Muscle layer of colon (tissue), 2 donors: ENCODE data around the gene EVA1C.

Source experiments
- H3K27ac ChIP-seq: one replicate; pipeline ENCODE4 v1.7.0; 2013; ENCODE audit warnings: low read depth, mild to moderate bottlenecking, low read length, moderate library complexity
- H3K27me3 ChIP-seq, 2 donors: one replicate each; pipeline ENCODE4 v1.7.0; 2013; ENCODE audit warnings: low read length in 2 of 2, mild to moderate bottlenecking in 2 of 2; ENCODE audit not compliant: insufficient read depth in 2 of 2, control insufficient read depth in 1 of 2
- H3K36me3 ChIP-seq: one replicate; pipeline ENCODE4 v1.7.0; 2013; ENCODE audit warnings: mild to moderate bottlenecking, low read length; ENCODE audit not compliant: insufficient read depth
- H3K4me1 ChIP-seq: one replicate; pipeline ENCODE4 v1.7.0; 2013; ENCODE audit warnings: mild to moderate bottlenecking, low read length; ENCODE audit not compliant: insufficient read depth
- H3K4me3 ChIP-seq, 2 donors: one replicate each; pipeline ENCODE4 v1.7.0; 2013; ENCODE audit warnings: low read length in 2 of 2, low read depth in 1 of 2, mild to moderate bottlenecking in 1 of 2, moderate library complexity in 1 of 2
- H3K9ac ChIP-seq: one replicate; pipeline ENCODE4 v1.7.0; 2013; ENCODE audit warnings: low read length
- H3K9me3 ChIP-seq: one replicate; pipeline ENCODE4 v1.7.0; 2013; ENCODE audit warnings: mild to moderate bottlenecking, low read length
- donor health status: abdominal sarcoma.
- donor health status: Adenocarcinoma of cecum.

Gene EVA1C

GRCh38 chr21:32413697-32414578, 1.4 kb downstream of the EVA1C start:
- Histone ChIP-seq H3K9me3 (no peaks in the 10 kb centered on the region), H3K4me3 (peak overlapping the region in 1 of 2 donors; percentile 84), H3K27ac (peak overlapping the region; percentile 99), H3K36me3 (peaks cover 6% of the 10 kb centered on the region), H3K27me3 (no peaks in the 10 kb centered on the region), H3K9ac (peak overlapping the region; percentile 87), H3K4me1 (peaks cover 34% of the 10 kb centered on the region)

- Histone ChIP-seq H3K27me3 (no peaks in the 10 kb centered on the region), H3K27ac (no peak overlapping the region), H3K9me3 (no peaks in the 10 kb centered on the region), H3K9ac (no peak overlapping the region), H3K36me3 (peaks cover 6% of the 10 kb centered on the region), H3K4me1 (peaks cover 34% of the 10 kb centered on the region), H3K4me3 (no peak overlapping the region)
Observed at GRCh38 chr21:32414579-32415358, 2.3 kb downstream of the EVA1C start.

GRCh38 chr21:32415451-32416398, 3.2 kb downstream of the EVA1C start:
- Histone ChIP-seq H3K4me3 (no peak overlapping the region), H3K9ac (no peak overlapping the region), H3K27me3 (no peaks in the 10 kb centered on the region), H3K36me3 (peaks cover 6% of the 10 kb centered on the region), H3K9me3 (no peaks in the 10 kb centered on the region), H3K4me1 (peaks cover 31% of the 10 kb centered on the region), H3K27ac (no peak overlapping the region)

- Histone ChIP-seq H3K9ac (no peak overlapping the region), H3K36me3 (peaks cover 6% of the 10 kb centered on the region), H3K4me1 (peaks cover 22% of the 10 kb centered on the region), H3K4me3 (no peak overlapping the region), H3K27me3 (no peaks in the 10 kb centered on the region), H3K27ac (no peak overlapping the region), H3K9me3 (no peaks in the 10 kb centered on the region)
Observed at GRCh38 chr21:32418146-32418545, 5.6 kb downstream of the EVA1C start.

GRCh38 chr21:32422064-32422463, 9.6 kb downstream of the EVA1C start:
- Histone ChIP-seq H3K27me3 (no peaks in the 10 kb centered on the region), H3K36me3 (peaks cover 6% of the 10 kb centered on the region), H3K4me3 (no peak overlapping the region), H3K4me1 (no peaks in the 10 kb centered on the region), H3K9ac (no peak overlapping the region), H3K9me3 (no peaks in the 10 kb centered on the region), H3K27ac (no peak overlapping the region)

GRCh38 chr21:32423320-32424190, 11.0 kb downstream of the EVA1C start:
- no peaks in the 10 kb centered on the region for H3K27me3 ChIP-seq

GRCh38 chr21:32424191-32424535, 11.7 kb downstream of the EVA1C start:
- Histone ChIP-seq H3K9ac (no peak overlapping the region), H3K36me3 (no peaks in the 10 kb centered on the region), H3K9me3 (no peaks in the 10 kb centered on the region), H3K4me3 (no peak overlapping the region), H3K27ac (no peak overlapping the region), H3K27me3 (no peaks in the 10 kb centered on the region), H3K4me1 (no peaks in the 10 kb centered on the region)

More at GRCh38 chr21:32423320-32424190, 11.0 kb downstream of the EVA1C start:
- H3K9me3 ChIP-seq: no peaks in the 10 kb centered on the region
- H3K36me3 ChIP-seq: no peaks in the 10 kb centered on the region
- no peaks in the 10 kb centered on the region for H3K4me1 ChIP-seq
- no peak overlapping the region for H3K4me3 ChIP-seq
- no peak overlapping the region for H3K27ac ChIP-seq
- no peak overlapping the region for H3K9ac ChIP-seq

GRCh38 chr21:32424674-32425073, 12.2 kb downstream of the EVA1C start:
- Histone ChIP-seq H3K36me3 (no peaks in the 10 kb centered on the region), H3K27ac (no peak overlapping the region), H3K9me3 (no peaks in the 10 kb centered on the region), H3K9ac (no peak overlapping the region), H3K4me1 (no peaks in the 10 kb centered on the region), H3K4me3 (no peak overlapping the region), H3K27me3 (no peaks in the 10 kb centered on the region)

- Histone ChIP-seq H3K4me1 (no peaks in the 10 kb centered on the region), H3K4me3 (no peak overlapping the region), H3K36me3 (no peaks in the 10 kb centered on the region), H3K27me3 (no peaks in the 10 kb centered on the region), H3K9ac (no peak overlapping the region), H3K9me3 (no peaks in the 10 kb centered on the region), H3K27ac (no peak overlapping the region)
Observed at GRCh38 chr21:32425628-32426027, 13.1 kb downstream of the EVA1C start.

GRCh38 chr21:32426066-32426465, 13.6 kb downstream of the EVA1C start:
- no peaks in the 10 kb centered on the region for H3K36me3 ChIP-seq
- no peak overlapping the region for H3K27ac ChIP-seq
- H3K4me3 ChIP-seq: no peak overlapping the region
- no peak overlapping the region for H3K9ac ChIP-seq
- H3K27me3 ChIP-seq: no peaks in the 10 kb centered on the region
- H3K9me3 ChIP-seq: no peaks in the 10 kb centered on the region
- H3K4me1 ChIP-seq: no peaks in the 10 kb centered on the region
